ENCODE results near the gene RBM19.

The RBM19 gene

GRCh38 chr12:113803759-113804140 lies 162.4 kb downstream of the RBM19 start:
- no peak for DNase-seq (ENCODE audit: low read depth in 2 of 2)

DNA sequence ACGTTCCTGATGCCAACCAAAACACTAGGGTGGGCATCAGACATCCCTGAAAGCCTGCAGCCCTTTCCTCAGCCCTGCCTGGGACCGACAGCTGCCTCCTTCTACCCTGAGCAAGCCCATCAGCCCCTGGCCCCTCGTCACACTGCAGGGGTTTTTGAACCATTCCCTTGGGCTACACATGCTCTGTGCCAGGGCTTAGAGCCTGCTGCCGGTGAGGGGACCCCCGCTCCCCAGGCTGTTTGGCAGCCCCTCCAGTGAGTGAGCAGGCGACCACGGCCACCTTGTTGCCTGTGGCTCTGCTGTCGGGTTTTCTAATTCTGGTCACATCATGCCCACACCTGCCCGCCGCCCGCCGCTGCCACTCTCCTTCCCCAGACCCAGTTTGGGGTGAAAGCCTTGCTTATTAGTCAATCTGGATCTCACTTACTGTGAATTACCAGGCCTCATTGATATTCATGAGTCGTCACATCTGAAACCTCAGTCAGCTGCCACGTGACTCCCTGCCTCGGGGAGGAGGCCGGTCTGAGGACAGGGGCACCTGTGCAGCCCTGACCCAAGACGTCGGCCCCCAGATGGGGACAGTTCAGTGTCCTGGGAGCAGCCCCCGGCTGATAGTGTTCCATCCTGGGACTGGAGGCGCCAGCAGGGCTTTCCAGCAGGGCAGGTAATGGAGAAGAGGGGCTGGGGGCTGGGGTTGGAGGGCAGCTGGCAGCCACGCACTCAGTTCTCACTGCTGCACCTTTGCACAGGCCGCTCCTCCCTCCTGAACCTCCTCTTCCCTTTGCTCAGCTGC lies 163.0 kb downstream of the RBM19 start:
- DNase-seq (ENCODE audit: low read depth in 2 of 2), result no peak

- no peak for DNase-seq (ENCODE audit: low read depth in 2 of 2)
Observed at GRCh38 chr12:113802000-113802749, 163.9 kb downstream of the RBM19 start.

- DNase-seq (ENCODE audit: low read depth in 2 of 2), result no peak
Observed at GRCh38 chr12:113800201-113800600, 165.9 kb downstream of the RBM19 start.

DNA sequence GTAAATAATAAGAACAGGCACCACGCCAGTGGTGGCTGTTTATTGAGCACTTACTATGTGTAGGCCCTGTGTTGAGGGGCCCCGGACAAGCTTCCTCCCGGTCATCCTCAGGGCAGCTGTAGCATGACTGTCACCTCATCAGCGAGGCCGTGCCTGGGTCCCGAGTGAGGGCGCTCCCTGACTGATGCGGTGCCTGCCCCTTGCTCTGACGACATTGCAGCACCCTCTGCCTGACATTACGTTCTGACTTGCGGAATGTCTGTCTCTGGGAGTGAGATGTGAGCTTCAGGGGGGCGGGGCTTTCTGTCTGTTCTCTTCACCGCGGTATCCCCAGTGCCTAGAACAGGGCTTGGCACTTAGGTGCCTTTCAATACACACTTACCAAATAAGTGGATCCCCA lies 167.6 kb downstream of the RBM19 start:
- no peak for DNase-seq (ENCODE audit: low read depth in 2 of 2)

DNA sequence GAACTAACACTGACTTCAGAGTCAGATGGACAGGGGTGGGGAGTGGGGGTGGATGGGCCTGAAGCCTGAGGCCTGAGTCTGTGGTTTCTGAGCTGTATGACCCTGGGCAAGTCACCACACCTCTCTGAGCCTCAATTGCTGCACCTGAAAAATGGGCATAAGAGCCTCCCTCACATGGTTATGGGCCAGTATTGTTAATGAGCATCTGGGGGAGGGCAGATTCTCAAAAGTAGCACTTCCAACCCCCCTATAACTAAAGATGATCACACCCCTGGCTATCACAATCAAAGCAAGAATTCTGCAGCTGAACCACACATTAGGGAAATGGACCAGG lies 168.6 kb downstream of the RBM19 start:
- DNase-seq (ENCODE audit: low read depth in 2 of 2), result no peak

DNA sequence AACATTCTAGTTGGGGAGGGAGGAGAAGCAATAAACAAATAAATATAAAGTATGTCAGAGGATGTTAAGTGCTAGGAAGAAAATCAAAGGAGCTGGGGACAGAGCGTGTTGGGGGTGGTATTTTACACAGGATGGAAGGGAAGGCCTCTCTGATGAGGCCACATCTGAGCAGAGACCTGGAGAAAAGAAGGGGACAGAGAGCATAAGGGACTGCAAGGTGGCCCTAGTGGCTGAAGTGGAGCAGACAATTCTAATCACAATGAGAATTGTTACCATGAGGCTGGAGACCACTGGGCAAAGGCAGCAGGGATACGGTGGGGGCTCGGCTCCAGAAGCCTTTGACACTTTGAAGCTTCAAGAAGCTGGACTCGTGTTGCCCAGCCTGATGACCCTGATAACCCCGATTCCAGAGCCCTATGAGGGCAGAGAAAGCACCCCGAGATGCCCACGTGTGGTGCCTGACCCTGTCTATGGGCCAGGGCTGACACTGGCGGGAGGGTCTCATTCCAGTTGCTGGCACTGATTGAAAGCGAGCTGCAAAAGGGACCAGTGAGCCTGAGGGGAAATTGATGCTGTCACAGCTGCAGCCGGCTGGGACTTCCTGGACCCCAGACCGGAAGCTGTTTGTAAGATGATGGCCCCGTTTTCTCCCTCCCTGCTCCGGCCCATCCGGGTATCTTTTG lies 169.1 kb downstream of the RBM19 start:
- DNase-seq (ENCODE audit: low read depth in 2 of 2), result no peak

- DNase-seq (ENCODE audit: low read depth in 2 of 2), result no peak
Observed at GRCh38 chr12:113796066-113796827, 169.9 kb downstream of the RBM19 start.

- DNase-seq (ENCODE audit: low read depth in 2 of 2), result no peak
Observed at GRCh38 chr12:113795445-113795844, 170.7 kb downstream of the RBM19 start.

GRCh38 chr12:113794774-113795173 lies 171.4 kb downstream of the RBM19 start:
- no peak for DNase-seq (ENCODE audit: low read depth in 2 of 2)

GRCh38 chr12:113793250-113793649 lies 172.9 kb downstream of the RBM19 start:
- DNase-seq (ENCODE audit: low read depth in 2 of 2), result no peak

DNA sequence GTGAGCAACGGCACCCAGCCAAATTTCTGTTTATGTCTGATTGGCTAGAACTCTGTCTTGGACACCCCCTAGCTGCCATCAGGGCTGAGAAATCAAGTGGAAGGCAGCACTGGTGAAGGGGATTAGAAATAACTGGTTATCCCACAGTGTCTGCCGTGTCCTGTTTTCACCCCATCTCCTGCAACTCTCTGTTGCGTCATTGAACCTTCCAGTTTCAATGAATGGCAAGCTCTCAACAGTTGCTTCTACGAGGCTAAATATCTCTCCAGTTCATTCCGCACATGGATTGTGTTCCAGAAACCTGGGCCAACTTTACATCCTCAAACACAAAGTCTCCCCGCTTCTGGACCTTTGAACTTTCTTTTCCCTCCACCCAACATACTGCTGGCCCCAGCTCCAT lies 173.7 kb downstream of the RBM19 start:
- DNase-seq (ENCODE audit: low read depth in 2 of 2), result no peak

DNA sequence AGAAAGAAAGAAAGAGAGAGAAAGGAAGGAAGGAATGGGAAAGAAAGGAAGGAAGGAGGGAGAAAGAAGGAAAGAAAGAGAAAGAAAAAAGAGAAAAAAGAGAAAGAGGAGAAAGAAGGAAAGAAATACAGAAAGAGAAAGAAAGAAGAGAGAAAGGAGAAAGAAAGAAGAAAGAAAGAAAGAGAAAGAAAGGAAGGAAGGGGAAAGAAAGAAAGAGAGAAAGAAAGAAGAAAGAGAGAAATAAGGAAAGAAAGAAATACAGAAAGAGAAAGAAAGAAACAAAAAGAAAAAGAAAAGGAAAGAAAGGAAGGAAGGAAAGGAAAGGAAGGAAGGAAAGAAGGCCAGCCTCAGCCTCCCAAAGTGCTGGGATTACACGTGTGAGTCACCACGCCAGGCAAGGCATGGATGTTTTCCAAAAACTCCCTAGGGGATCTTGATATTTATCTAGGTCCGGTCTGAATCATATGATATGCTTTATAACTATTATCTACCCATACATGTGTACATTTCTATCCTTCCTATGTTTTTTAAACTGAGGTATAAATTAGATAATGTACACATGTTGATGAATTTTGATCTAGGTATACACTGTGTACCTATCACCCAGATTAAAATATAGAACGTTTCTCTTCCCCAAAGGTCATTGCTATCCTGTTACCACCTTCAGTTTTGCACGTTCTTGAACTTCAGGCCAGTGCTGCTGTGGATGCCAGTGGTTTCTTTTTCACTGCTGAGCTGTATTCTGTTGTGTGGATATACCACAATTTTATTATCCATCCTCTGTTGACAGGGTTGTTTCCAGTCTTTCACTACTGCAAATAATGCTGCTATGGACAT lies 177.9 kb downstream of the RBM19 start:
- DNase-seq (ENCODE audit: low read depth in 2 of 2), result no peak

DNA sequence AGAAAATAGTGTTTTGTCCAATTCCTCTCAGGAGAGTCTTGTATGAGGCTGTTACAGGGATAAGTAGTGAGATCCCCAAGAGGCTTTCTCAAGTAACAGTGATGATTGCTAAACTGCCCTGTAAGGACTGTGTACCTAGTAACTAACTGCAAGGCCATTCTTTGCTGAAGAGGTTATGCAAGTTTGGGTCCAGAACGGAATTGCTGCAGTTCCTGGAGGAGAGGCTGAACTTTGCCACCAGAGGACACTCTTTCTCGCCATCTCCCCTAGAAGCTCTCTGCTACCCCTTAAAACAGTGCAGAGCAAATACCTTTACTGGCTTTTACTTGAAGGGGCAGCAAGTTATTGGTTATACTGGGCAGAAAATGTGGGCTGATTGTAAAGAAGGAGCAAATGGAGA lies 180.0 kb downstream of the RBM19 start:
- DNase-seq (ENCODE audit: low read depth in 2 of 2), result no peak

GRCh38 chr12:113783811-113784210 lies 182.3 kb downstream of the RBM19 start:
- DNase-seq (ENCODE audit: low read depth in 2 of 2), result no peak

DNA sequence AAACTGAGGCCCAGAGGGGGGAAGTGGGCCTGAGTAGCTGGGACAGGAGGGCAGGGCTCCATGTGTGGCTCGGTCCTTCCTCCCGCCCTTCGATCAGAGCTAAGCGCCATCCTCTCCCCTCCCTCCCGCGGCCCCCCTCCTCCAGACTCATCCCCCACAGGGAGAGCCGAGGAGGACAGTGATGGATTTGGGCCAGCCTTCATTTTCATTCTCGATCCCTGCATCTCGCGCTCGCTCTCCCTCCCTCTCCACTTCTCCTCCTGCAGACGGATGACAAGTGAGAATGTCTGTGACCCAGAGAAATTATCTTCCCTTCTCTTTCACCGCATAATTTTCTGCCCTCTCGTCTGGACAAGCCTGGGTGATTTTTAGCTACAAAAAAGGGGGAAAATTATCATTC lies 183.3 kb downstream of the RBM19 start:
- DNase-seq (ENCODE audit: low read depth in 2 of 2), result no peak

- DNase-seq (ENCODE audit: low read depth in 2 of 2), result no peak
Observed at GRCh38 chr12:113781415-113782198, 184.5 kb downstream of the RBM19 start.

- no peak for DNase-seq (ENCODE audit: low read depth in 2 of 2)
Observed at GRCh38 chr12:113779774-113780173, 186.4 kb downstream of the RBM19 start.

DNA sequence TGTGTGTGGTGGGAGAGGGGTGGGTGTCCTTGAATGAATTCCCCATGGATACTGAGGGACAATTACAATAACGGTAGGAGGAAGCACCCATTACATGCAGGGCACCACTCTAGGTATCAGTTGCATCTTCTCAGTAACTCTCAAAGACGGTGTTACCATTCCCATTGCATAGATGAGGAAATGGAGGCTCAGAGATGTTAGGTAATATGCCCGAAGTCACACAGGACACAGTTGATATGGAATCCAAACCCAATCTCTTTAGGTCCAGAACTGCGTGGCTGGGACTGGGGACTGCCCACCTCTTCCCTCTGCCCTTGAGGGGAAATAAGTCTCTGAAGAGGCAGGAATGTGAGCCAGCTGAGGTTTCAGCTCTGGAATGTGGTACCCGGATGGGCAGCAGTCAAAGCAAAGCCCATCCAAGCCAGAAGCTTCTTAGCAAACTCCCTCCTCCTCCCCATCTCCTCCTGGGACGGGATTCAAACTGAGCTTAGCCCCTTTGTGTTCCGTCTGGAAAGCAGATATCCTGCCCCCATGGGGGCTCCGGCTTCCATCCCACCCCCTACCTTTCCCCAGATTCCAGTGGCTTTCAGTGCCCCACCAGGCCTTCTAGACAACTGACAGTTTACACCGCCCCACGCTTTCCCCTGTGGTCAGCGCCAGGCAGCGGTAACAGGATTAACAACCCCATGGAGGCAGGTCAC lies 187.5 kb downstream of the RBM19 start:
- no peak for DNase-seq (ENCODE audit: low read depth in 2 of 2)

DNA sequence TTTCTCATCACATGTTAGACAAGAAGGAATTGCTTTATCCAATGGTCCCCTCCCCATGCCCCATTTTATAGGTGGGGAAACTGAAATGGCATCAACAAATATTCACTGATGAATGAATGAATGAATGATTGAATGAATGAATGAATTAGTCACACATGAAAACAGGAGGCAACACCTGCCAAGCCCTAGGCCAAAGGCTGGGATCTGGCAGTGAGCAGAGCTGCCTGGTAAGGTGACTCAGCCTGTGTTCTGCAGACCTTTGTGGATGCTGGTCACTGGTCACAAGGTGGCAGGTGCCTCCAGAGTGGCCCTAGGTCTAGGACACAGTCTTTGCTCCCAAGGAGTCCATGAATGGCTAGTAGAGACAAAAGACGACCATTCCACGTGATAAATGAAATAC lies 188.4 kb downstream of the RBM19 start:
- DNase-seq (ENCODE audit: low read depth in 2 of 2), result no peak
